DND-41 (cell line): ENCODE measurements around the gene GNB5.

Experiments
- EZH2 ChIP-seq: IDR thresholded peaks from 3 replicates; pipeline ENCODE4 v1.6.1; 2012; ENCODE audit warnings: borderline replicate concordance, low read depth, mild to moderate bottlenecking, moderate library complexity, low read length, inconsistent platforms; ENCODE audit not compliant: severe bottlenecking
- TF ChIP-seq, protein P1 (sequence below): IDR thresholded peaks from 2 replicates; pipeline ENCODE4 v1.5.1; 2012; ENCODE audit warnings: borderline replicate concordance, low read length, moderate library complexity, mild to moderate bottlenecking; ENCODE audit not compliant: poor library complexity, severe bottlenecking; ENCODE audit errors: extremely low read depth

DNA sequence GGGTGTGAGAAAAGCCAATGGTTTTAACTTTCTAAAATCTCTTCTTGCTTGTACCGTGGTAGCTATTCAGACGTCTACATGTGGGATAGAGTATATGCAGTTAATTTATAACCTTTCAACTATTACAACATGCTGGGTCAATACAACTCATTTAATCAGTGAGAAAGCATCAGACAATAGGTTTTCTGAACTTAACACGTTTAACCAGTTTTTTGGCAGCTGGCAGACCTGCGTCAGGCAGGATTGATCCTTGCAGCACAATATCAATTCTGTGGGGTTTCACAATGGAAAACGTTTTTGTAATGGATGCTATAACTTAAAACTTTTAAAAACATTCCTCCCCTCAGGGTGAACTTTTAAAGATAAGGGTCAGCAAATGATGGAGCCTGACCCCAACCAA lies 6.5 kb downstream of the GNB5 start:
- TF ChIP-seq, protein P1, sequence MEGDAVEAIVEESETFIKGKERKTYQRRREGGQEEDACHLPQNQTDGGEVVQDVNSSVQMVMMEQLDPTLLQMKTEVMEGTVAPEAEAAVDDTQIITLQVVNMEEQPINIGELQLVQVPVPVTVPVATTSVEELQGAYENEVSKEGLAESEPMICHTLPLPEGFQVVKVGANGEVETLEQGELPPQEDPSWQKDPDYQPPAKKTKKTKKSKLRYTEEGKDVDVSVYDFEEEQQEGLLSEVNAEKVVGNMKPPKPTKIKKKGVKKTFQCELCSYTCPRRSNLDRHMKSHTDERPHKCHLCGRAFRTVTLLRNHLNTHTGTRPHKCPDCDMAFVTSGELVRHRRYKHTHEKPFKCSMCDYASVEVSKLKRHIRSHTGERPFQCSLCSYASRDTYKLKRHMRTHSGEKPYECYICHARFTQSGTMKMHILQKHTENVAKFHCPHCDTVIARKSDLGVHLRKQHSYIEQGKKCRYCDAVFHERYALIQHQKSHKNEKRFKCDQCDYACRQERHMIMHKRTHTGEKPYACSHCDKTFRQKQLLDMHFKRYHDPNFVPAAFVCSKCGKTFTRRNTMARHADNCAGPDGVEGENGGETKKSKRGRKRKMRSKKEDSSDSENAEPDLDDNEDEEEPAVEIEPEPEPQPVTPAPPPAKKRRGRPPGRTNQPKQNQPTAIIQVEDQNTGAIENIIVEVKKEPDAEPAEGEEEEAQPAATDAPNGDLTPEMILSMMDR = no peak
- no peak for TF ChIP-seq EZH2
